Fibroblast of lung (primary cell): Measurements from ENCODE around the gene ACOT7. TPM values are rescaled to one million over a fixed set of nuclear protein-coding genes. Genes with fewer than 3 reads are reported as not detected.

Experiments
- DNase-seq, 2 donors: peaks; one replicate each; pipeline versions ENCODE4 v3.0.0 to v3.0.0-alpha.2; 2010; ENCODE audit warnings: low read depth in 2 of 2
- H2AFZ ChIP-seq: 2 replicates; pipeline ENCODE4 v1.5.1; 2012; ENCODE audit warnings: low read length, control low read depth, inconsistent platforms
- H3K27ac ChIP-seq: 2 replicates; pipeline ENCODE4 v1.5.1; 2011; ENCODE audit warnings: low read length, control low read depth; ENCODE audit not compliant: insufficient read depth
- H3K27me3 ChIP-seq: 2 replicates; pipeline ENCODE4 v1.5.1; 2011; ENCODE audit warnings: mild to moderate bottlenecking, low read length; ENCODE audit not compliant: control insufficient read depth, insufficient read depth
- H3K36me3 ChIP-seq: 2 replicates; pipeline ENCODE4 v1.5.1; 2011; ENCODE audit warnings: low read length; ENCODE audit not compliant: control insufficient read depth, insufficient read depth
- H3K4me1 ChIP-seq: 2 replicates; pipeline ENCODE4 v1.5.1; 2011; ENCODE audit warnings: low read length; ENCODE audit not compliant: control insufficient read depth, insufficient read depth; ENCODE audit errors: extremely low read depth
- H3K4me2 ChIP-seq: 2 replicates; pipeline ENCODE4 v1.5.1; 2011; ENCODE audit warnings: low read length, control low read depth; ENCODE audit not compliant: insufficient read depth; ENCODE audit errors: extremely low read depth
- H3K4me3 ChIP-seq, 4 experiments: fragments of 200-600 bp in 1 of 4; sonication (generic) in 1 of 4; replicated peaks in 1 of 4; 2 replicates each; pipeline ENCODE4 v1.5.1; 2011 to 2016; ENCODE audit warnings: low read length in 4 of 4, low read depth in 3 of 4, mild to moderate bottlenecking in 3 of 4, control low read depth in 2 of 4, inconsistent platforms in 1 of 4, mixed read lengths in 1 of 4; ENCODE audit not compliant: insufficient read depth in 1 of 4; ENCODE audit errors: control extremely low read depth in 1 of 4
- H3K79me2 ChIP-seq: 2 replicates; pipeline ENCODE4 v1.5.1; 2012; ENCODE audit warnings: mild to moderate bottlenecking, low read length, inconsistent platforms; ENCODE audit not compliant: control insufficient read depth, insufficient read depth
- H3K9ac ChIP-seq: 2 replicates; pipeline ENCODE4 v1.5.1; 2011; ENCODE audit warnings: mild to moderate bottlenecking, low read length, control low read depth; ENCODE audit not compliant: insufficient read depth
- H3K9me3 ChIP-seq: 2 replicates; pipeline ENCODE4 v1.5.1; 2012; ENCODE audit warnings: low read depth, low read length; ENCODE audit not compliant: control insufficient read depth, insufficient read depth
- H4K20me1 ChIP-seq: 2 replicates; pipeline ENCODE4 v1.5.1; 2011; ENCODE audit warnings: low read length; ENCODE audit not compliant: control insufficient read depth, insufficient read depth; ENCODE audit errors: extremely low read depth
- EZH2 ChIP-seq: IDR thresholded peaks from 2 replicates; pipeline ENCODE4 v1.5.1; 2012; ENCODE audit warnings: low read length, control low read depth, mild to moderate bottlenecking; ENCODE audit errors: missing control alignments
- polyA plus RNA-seq, 2 donors: library from polyadenylated mRNA; depleted of rRNA in 1 of 2; stranded (reverse) in 1 of 2; unstranded in 1 of 2; fragments of >200 nt; gene quantifications; 2 replicates each; pipeline ENCODE4 v1.2.1, GENCODE V29; 2011 to 2012; ENCODE audit warnings: missing spikeins in 1 of 2
- total RNA-seq: library from RNA; depleted of rRNA; stranded (reverse); fragments of >200 nt; gene quantifications from 2 replicates; pipeline ENCODE4 v1.2.1, GENCODE V29; 2014
- TF ChIP-seq, protein P1 (sequence below), 2 donors: IDR thresholded peaks in 1 of 2; conservative IDR thresholded peaks in 1 of 2; 1 replicate in 1 of 2; 2 replicates in 1 of 2; pipeline ENCODE4 v1.5.1; 2011 to 2012; ENCODE audit warnings: low read length in 2 of 2, control low read depth in 1 of 2, inconsistent platforms in 1 of 2, low read depth in 1 of 2, mild to moderate bottlenecking in 1 of 2

ACOT7 gene
- total and polyA plus RNA-seq, 2 donors (not counting 1 experiment from before 2014, with no cell fraction given), result 50.7 to 58.0 TPM

GRCh38 chr1:6243993-6244392 is 149.6 kb downstream of the ACOT7 start, which contains the start of gene HES3:
TSS of gene HES3 (plus strand) at chr1:6244179. CDS start at chr1:6244366, 187 bp downstream.
- no peaks in the 10 kb centered on the region for H3K36me3 ChIP-seq
- H3K9me3 ChIP-seq, result no peaks in the 10 kb centered on the region
- TF ChIP-seq, protein P1, sequence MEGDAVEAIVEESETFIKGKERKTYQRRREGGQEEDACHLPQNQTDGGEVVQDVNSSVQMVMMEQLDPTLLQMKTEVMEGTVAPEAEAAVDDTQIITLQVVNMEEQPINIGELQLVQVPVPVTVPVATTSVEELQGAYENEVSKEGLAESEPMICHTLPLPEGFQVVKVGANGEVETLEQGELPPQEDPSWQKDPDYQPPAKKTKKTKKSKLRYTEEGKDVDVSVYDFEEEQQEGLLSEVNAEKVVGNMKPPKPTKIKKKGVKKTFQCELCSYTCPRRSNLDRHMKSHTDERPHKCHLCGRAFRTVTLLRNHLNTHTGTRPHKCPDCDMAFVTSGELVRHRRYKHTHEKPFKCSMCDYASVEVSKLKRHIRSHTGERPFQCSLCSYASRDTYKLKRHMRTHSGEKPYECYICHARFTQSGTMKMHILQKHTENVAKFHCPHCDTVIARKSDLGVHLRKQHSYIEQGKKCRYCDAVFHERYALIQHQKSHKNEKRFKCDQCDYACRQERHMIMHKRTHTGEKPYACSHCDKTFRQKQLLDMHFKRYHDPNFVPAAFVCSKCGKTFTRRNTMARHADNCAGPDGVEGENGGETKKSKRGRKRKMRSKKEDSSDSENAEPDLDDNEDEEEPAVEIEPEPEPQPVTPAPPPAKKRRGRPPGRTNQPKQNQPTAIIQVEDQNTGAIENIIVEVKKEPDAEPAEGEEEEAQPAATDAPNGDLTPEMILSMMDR (conservative IDR thresholded peaks at IDR 0.05 in 1 of 2, IDR thresholded peaks at IDR 0.05 in 1 of 2; ENCODE audit: low read depth in 1 of 2, low read length in 2 of 2), result no peak
- no peak for TF ChIP-seq EZH2
- no peak within 1 kb of the TSS for H3K27ac ChIP-seq
- H3K9ac ChIP-seq, result no peak within 1 kb of the TSS
- no peaks in the 10 kb centered on the region for H4K20me1 ChIP-seq
- H3K4me2 ChIP-seq, result no peak within 1 kb of the TSS
- H2AFZ ChIP-seq, result no peak within 1 kb of the TSS
- peaks cover 29% of the 10 kb centered on the region for H3K27me3 ChIP-seq
- peaks cover 5% of the 10 kb centered on the region for H3K4me1 ChIP-seq
- no peaks in the 10 kb centered on the region for H3K79me2 ChIP-seq
- no peak within 1 kb of the TSS for H3K4me3 ChIP-seq
- DNase-seq, result no peak

DNA sequence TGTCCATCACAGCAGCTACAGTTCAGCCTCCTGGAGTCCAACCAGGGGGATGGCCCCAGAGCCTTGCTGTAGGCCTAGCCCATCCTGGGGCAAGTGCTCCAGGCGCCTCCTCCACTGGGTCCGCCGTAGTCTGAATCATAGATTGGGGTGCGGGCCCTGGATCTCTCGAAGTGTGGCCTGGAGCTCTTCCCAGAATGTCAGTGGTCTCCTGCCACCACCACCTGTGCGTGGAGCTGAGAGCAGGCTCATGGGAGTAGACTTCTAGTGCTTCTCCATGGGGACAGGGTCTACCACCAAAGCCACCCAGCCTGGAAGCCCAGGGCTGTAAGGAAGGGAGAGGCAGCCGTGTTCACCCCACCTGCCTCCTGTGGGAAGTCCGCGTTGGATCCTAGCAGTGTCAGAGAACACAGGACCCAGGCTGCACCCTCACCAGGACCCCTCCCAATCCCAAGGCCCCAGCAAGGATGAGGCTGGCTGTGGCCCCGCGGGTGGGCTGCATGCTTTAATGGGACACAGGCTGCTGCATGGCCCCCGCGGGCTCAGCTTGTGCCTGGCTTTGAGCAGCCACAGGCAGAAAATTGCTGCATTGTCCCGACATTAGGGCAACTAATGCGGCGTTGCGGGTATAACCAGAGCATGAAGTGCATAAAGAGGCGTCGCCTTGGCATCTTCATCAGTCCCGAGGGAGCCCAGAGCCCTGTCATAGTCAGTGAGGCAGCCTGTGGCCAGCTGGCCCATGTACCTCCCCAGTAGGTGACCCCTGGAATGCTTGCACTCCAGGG is 150.3 kb downstream of the ACOT7 start:
- no peak overlapping the region for H3K4me3 ChIP-seq
- no peak for DNase-seq
- no peaks in the 10 kb centered on the region for H4K20me1 ChIP-seq
- H3K27me3 ChIP-seq, result peaks cover 29% of the 10 kb centered on the region
- H2AFZ ChIP-seq, result no peak overlapping the region
- H3K9ac ChIP-seq, result no peak overlapping the region
- peaks cover 5% of the 10 kb centered on the region for H3K4me1 ChIP-seq
- no peaks in the 10 kb centered on the region for H3K79me2 ChIP-seq
- peak; percentile 96 for TF ChIP-seq EZH2
- TF ChIP-seq, protein P1 (conservative IDR thresholded peaks at IDR 0.05 in 1 of 2, IDR thresholded peaks at IDR 0.05 in 1 of 2; ENCODE audit: low read depth in 1 of 2, low read length in 2 of 2), result no peak
- no peak overlapping the region for H3K27ac ChIP-seq
- H3K36me3 ChIP-seq, result no peaks in the 10 kb centered on the region
- H3K4me2 ChIP-seq, result no peak overlapping the region
- H3K9me3 ChIP-seq, result no peaks in the 10 kb centered on the region

GRCh38 chr1:6241887-6242740 is 151.5 kb downstream of the ACOT7 start:
- Histone ChIP-seq H4K20me1 (no peaks in the 10 kb centered on the region), H3K79me2 (no peaks in the 10 kb centered on the region), H3K4me3 (peak overlapping the region in 1 of 4 experiments; percentile 22), H3K27me3 (peaks cover 29% of the 10 kb centered on the region), H3K27ac (no peak overlapping the region), H3K4me1 (peaks cover 5% of the 10 kb centered on the region), H3K9me3 (no peaks in the 10 kb centered on the region), H2AFZ (no peak overlapping the region), H3K36me3 (no peaks in the 10 kb centered on the region), H3K4me2 (no peak overlapping the region), H3K9ac (no peak overlapping the region)
- peak; percentile 89 for TF ChIP-seq EZH2
- TF ChIP-seq, protein P1 (conservative IDR thresholded peaks at IDR 0.05 in 1 of 2, IDR thresholded peaks at IDR 0.05 in 1 of 2; ENCODE audit: low read depth in 1 of 2, low read length in 2 of 2), result no peak
- no peak for DNase-seq
